Fibroblast of skin of left biceps (primary cell): ENCODE measurements around the gene NRBF2.
A peak's percentile ranks its signal among the peaks of the same experiment; 100 is the strongest.
"Not testable (repeated sequence)": the region's sequence is repeated elsewhere in the genome, so short reads cannot be mapped to it uniquely, and the experiment has no call there.

Experiments used
- DNase-seq, 2 experiments: peaks; one replicate each; pipeline ENCODE4 v3.0.0-alpha.2; 2013; ENCODE audit warnings: low read depth in 2 of 2

The NRBF2 gene

GRCh38 chr10:63133056-63133820, at the start of gene NRBF2:
TSS of gene NRBF2 (plus strand) at chr10:63133328. CDS start at chr10:63133471, 143 bp downstream.
- DNase-seq, result peak; percentile 97

- not testable (repeated sequence) for DNase-seq
Measured at GRCh38 chr10:63083406-63083805, 49.7 kb upstream of the NRBF2 start.

GRCh38 chr10:63083904-63084689, 49.0 kb upstream of the NRBF2 start:
- peak; percentile 62 to 64 for DNase-seq

GRCh38 chr10:63084690-63085382, 48.3 kb upstream of the NRBF2 start:
- no peak for DNase-seq

GRCh38 chr10:63093227-63093626, 39.9 kb upstream of the NRBF2 start:
- no peak for DNase-seq

GRCh38 chr10:63094405-63094804, 38.7 kb upstream of the NRBF2 start:
- no peak for DNase-seq

GRCh38 chr10:63094881-63095280, 38.2 kb upstream of the NRBF2 start:
- no peak for DNase-seq

- DNase-seq, result no peak
Measured at GRCh38 chr10:63099734-63100133, 33.4 kb upstream of the NRBF2 start.

GRCh38 chr10:63101091-63101490, 32.0 kb upstream of the NRBF2 start:
- not testable (repeated sequence) for DNase-seq

- DNase-seq, result not testable (repeated sequence)
Measured at GRCh38 chr10:63102279-63102883, 30.7 kb upstream of the NRBF2 start.

GRCh38 chr10:63103178-63103577, 29.9 kb upstream of the NRBF2 start:
- DNase-seq, result not testable (repeated sequence)

GRCh38 chr10:63103971-63104409, 29.1 kb upstream of the NRBF2 start:
- DNase-seq, result no peak

GRCh38 chr10:63105225-63106110, 27.7 kb upstream of the NRBF2 start:
- no peak for DNase-seq

- DNase-seq, result no peak
Measured at GRCh38 chr10:63106111-63106755, 26.9 kb upstream of the NRBF2 start.

GRCh38 chr10:63107943-63108437, 25.1 kb upstream of the NRBF2 start:
- DNase-seq, result no peak

- DNase-seq, result no peak
Measured at GRCh38 chr10:63110940-63111339, 22.2 kb upstream of the NRBF2 start.

GRCh38 chr10:63114031-63114814, 18.9 kb upstream of the NRBF2 start:
- peak; percentile 91 for DNase-seq

GRCh38 chr10:63115732-63116383, 17.3 kb upstream of the NRBF2 start:
- DNase-seq, result peak; percentile 36 to 55
